OCI-LY3 (cell line): ENCODE measurements around the gene LIPC.

Experiments used
- H2AFZ ChIP-seq: fragments of 200-600, 300-600 bp; shearing (Covaris generic); 2 replicates; pipeline ENCODE4 v1.6.0; 2014; ENCODE audit warnings: antibody characterized with exemption, low read depth, low read length
- H3K27ac ChIP-seq: fragments of 200-600, 300-600 bp; sonication (generic); 2 replicates; pipeline ENCODE4 v1.5.1; 2014; ENCODE audit warnings: mild to moderate bottlenecking, low read length, moderate library complexity, mixed read lengths
- H3K27me3 ChIP-seq: fragments of 200-600, 300-600 bp; sonication (generic); 2 replicates; pipeline ENCODE4 v1.6.1; 2014; ENCODE audit warnings: low read depth, low read length, mixed read lengths
- H3K36me3 ChIP-seq: fragments of 200-600, 300-600 bp; sonication (generic); replicated peaks from 2 replicates; pipeline ENCODE3; 2014; ENCODE audit warnings: low read depth, low read length, mixed read lengths
- H3K4me1 ChIP-seq: fragments of 300-600, 200-600 bp; sonication (generic); 2 replicates; pipeline ENCODE4 v1.6.1; 2014; ENCODE audit warnings: low read length, mixed read lengths
- H3K4me2 ChIP-seq: fragments of 200-600, 300-600 bp; sonication (generic); 2 replicates; pipeline ENCODE4 v1.6.1; 2014; ENCODE audit warnings: low read length, mixed read lengths
- H3K4me3 ChIP-seq: fragments of 300-600, 200-600 bp; sonication (generic); 2 replicates; pipeline ENCODE4 v1.5.1; 2014; ENCODE audit warnings: antibody characterized with exemption, mild to moderate bottlenecking, low read length, moderate library complexity
- H3K79me2 ChIP-seq: fragments of 300-600, 200-600 bp; shearing (Covaris generic); 2 replicates; pipeline ENCODE4 v1.6.1; 2014; ENCODE audit warnings: mild to moderate bottlenecking, low read length, mixed read lengths
- H3K9ac ChIP-seq: fragments of 300-600, 200-600 bp; shearing (Covaris generic); 2 replicates; pipeline ENCODE4 v1.6.0; 2014; ENCODE audit warnings: mild to moderate bottlenecking, low read length, moderate library complexity
- H3K9me3 ChIP-seq: fragments of 200-600, 300-600 bp; shearing (Covaris generic); 2 replicates; pipeline ENCODE4 v1.6.1; 2014; ENCODE audit warnings: low read length, mixed read lengths; ENCODE audit not compliant: insufficient read depth
- H4K20me1 ChIP-seq: fragments of 200-600, 300-600 bp; sonication (generic); 2 replicates; pipeline ENCODE4 v1.6.1; 2016; ENCODE audit warnings: low read length, mixed read lengths; ENCODE audit not compliant: insufficient read depth
- EZH2phosphoT487 ChIP-seq: fragments of 200-600 bp; shearing (Covaris generic); IDR thresholded peaks from 2 replicates; pipeline ENCODE4 v1.6.1; 2018; ENCODE audit warnings: antibody characterized with exemption, mixed run types, low read depth
- TF ChIP-seq, protein P1 (sequence below): fragments of 200-600, 300-600 bp; sonication (generic); IDR thresholded peaks from 2 replicates; pipeline ENCODE4 v1.5.1; 2014; ENCODE audit warnings: antibody characterized with exemption, low read length, low read depth

LIPC gene

DNA sequence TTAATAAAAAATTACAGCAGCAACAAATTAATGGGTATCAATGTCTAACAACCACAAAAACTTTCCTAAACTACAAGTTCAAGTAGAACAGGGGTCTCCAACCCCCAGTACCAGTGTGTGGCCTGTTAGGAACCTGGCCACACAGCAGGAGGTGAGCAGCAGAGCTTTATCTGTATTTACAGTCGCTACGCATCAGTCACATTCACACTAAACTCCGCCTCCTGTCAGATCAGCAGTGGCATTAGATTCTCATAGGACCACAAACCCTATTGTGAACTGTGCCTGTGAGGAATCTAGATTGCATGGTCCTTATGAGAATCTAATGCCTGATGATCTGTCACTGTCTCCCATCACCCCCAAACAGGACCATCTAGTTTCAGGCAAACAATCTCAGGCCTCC is 18.5 kb upstream of the LIPC start:
- Histone ChIP-seq H2AFZ (no peak overlapping the region), H4K20me1 (no peaks in the 10 kb centered on the region), H3K9ac (no peak overlapping the region), H3K27me3 (no peaks in the 10 kb centered on the region), H3K4me2 (no peak overlapping the region), H3K27ac (no peak overlapping the region), H3K4me3 (no peak overlapping the region), H3K79me2 (no peaks in the 10 kb centered on the region), H3K36me3 (no peaks in the 10 kb centered on the region), H3K4me1 (peaks cover 9% of the 10 kb centered on the region; the same call in 1 of the 2 replicates), H3K9me3 (peaks cover 2% of the 10 kb centered on the region; the same call in 1 of the 2 replicates)
- no peak for TF ChIP-seq EZH2phosphoT487
- TF ChIP-seq, protein P1, sequence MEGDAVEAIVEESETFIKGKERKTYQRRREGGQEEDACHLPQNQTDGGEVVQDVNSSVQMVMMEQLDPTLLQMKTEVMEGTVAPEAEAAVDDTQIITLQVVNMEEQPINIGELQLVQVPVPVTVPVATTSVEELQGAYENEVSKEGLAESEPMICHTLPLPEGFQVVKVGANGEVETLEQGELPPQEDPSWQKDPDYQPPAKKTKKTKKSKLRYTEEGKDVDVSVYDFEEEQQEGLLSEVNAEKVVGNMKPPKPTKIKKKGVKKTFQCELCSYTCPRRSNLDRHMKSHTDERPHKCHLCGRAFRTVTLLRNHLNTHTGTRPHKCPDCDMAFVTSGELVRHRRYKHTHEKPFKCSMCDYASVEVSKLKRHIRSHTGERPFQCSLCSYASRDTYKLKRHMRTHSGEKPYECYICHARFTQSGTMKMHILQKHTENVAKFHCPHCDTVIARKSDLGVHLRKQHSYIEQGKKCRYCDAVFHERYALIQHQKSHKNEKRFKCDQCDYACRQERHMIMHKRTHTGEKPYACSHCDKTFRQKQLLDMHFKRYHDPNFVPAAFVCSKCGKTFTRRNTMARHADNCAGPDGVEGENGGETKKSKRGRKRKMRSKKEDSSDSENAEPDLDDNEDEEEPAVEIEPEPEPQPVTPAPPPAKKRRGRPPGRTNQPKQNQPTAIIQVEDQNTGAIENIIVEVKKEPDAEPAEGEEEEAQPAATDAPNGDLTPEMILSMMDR, result no peak

DNA sequence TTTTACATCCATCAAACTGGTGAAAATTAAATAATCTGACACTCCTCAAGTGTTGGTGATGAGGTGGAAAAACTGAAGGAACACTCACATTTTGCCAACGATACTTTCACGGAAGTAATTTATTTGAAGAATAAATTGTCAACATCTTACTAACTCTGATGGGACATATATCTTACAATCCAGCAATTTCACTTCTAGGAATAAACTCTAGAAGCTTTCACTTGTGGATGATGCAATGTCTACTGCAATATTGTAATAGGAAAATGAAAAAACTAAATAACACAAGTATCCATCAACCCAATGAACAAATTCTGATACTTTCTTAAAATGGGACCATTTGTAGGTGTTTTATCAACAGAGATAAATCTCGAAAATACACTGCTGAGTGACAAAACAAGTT is 16.2 kb upstream of the LIPC start:
- Histone ChIP-seq H3K4me2 (no peak overlapping the region), H3K79me2 (no peaks in the 10 kb centered on the region), H2AFZ (no peak overlapping the region), H3K27ac (no peak overlapping the region), H3K27me3 (no peaks in the 10 kb centered on the region), H3K36me3 (no peaks in the 10 kb centered on the region), H3K9ac (no peak overlapping the region), H3K4me3 (no peak overlapping the region), H3K9me3 (peaks cover 2% of the 10 kb centered on the region; the same call in 1 of the 2 replicates), H3K4me1 (peaks cover 10% of the 10 kb centered on the region), H4K20me1 (no peaks in the 10 kb centered on the region)
- TF ChIP-seq EZH2phosphoT487, result no peak
- TF ChIP-seq, protein P1, result no peak

DNA sequence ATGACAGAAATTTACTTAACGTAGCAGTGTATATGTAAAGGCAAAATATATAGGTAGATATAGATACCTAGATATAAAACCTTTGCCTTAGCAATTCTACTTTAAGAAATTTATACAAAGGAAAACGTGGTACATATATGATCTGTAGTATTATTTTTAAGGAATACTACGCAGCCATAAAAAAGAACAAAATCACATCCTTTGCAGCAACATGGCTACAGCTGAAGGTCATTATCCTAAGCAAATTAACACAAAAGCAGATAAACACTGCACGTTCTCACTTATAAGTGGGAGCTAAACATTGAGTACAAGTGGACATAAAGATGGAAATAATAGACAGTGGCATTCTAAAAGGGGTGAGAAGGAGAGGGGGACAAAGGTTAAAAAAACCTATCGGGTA is 14.8 kb upstream of the LIPC start:
- Histone ChIP-seq H3K36me3 (no peaks in the 10 kb centered on the region), H3K4me3 (no peak overlapping the region), H3K9ac (no peak overlapping the region), H4K20me1 (no peaks in the 10 kb centered on the region), H3K27me3 (no peaks in the 10 kb centered on the region), H3K9me3 (peaks cover 2% of the 10 kb centered on the region; the same call in 1 of the 2 replicates), H3K79me2 (no peaks in the 10 kb centered on the region), H2AFZ (no peak overlapping the region), H3K4me1 (peaks cover 20% of the 10 kb centered on the region), H3K27ac (no peak overlapping the region), H3K4me2 (no peak overlapping the region)
- TF ChIP-seq, protein P1, result no peak
- no peak for TF ChIP-seq EZH2phosphoT487

DNA sequence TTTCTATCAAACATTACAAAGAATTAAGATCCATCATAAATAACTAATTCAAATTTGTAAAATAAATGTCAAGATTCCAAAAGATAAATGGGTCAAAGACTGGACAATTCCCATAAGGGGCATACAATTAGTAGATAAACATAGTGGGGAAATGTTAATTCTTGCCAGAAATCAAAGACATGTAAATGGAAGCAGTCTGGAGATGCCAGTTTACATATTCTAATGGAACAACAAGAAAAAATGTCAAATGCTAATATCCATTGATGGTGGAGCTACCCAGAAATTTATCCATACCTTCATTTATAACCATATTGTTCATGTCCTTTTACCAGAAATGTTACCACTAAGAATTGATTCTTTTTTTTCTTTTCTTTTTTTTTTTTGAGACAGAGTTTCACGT is 13.7 kb upstream of the LIPC start:
- TF ChIP-seq, protein P1, result no peak
- H3K4me1 ChIP-seq, result peaks cover 20% of the 10 kb centered on the region
- no peak overlapping the region for H3K4me2 ChIP-seq
- H2AFZ ChIP-seq, result no peak overlapping the region
- H3K4me3 ChIP-seq, result no peak overlapping the region
- H3K27ac ChIP-seq, result no peak overlapping the region
- peaks cover 2% of the 10 kb centered on the region; the same call in 1 of the 2 replicates for H3K9me3 ChIP-seq
- H3K27me3 ChIP-seq, result no peaks in the 10 kb centered on the region
- H3K9ac ChIP-seq, result no peak overlapping the region
- H3K79me2 ChIP-seq, result no peaks in the 10 kb centered on the region
- H4K20me1 ChIP-seq, result no peaks in the 10 kb centered on the region
- no peaks in the 10 kb centered on the region for H3K36me3 ChIP-seq
